Measurements from ENCODE around the gene RYR1.
"Not testable (repeated sequence)": the region's sequence is repeated elsewhere in the genome, so short reads cannot be mapped to it uniquely, and the experiment has no call there.

RYR1 gene

DNA sequence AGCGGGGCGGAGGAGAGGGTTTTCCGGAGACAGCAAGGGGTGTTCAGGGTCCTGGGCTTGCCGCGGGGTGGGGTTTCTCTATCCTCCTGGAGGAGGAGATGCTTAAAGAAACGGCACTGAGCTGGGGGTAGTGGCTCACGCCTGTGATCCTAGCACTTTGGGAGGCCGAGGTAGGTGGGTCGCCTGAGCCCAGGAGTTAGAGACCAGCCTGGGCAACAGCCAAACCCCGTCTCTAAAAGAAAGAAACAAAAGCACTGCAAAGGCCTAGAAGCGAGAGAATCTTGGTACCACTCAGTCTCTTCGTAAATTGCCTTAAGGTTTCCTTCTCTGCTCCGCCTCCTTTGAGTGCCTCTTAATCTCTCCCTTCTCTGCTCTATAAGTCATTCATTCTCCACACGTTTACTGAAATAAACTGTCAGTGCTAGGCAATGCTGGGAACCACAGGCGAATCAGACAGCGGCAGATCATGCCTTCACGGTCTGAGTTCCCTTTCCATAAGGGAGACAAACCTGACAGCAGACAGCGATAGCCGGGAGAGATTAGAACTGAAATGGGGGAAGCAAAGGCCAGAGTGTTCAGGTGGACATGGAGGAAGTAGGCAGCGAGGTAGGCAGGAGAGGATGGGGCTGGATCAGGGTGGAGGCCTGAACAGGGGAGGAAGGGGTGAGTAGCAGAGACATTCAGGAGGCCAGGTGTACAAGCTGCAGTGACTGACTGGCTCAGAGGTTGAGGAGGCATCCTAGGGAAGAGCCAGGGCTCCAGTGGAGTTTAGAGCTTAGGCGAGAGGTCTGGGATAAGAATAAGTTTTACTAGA lies 186.1 kb downstream of the RYR1 start:
- DNase-seq = no peak
- TF ChIP-seq, protein P1, sequence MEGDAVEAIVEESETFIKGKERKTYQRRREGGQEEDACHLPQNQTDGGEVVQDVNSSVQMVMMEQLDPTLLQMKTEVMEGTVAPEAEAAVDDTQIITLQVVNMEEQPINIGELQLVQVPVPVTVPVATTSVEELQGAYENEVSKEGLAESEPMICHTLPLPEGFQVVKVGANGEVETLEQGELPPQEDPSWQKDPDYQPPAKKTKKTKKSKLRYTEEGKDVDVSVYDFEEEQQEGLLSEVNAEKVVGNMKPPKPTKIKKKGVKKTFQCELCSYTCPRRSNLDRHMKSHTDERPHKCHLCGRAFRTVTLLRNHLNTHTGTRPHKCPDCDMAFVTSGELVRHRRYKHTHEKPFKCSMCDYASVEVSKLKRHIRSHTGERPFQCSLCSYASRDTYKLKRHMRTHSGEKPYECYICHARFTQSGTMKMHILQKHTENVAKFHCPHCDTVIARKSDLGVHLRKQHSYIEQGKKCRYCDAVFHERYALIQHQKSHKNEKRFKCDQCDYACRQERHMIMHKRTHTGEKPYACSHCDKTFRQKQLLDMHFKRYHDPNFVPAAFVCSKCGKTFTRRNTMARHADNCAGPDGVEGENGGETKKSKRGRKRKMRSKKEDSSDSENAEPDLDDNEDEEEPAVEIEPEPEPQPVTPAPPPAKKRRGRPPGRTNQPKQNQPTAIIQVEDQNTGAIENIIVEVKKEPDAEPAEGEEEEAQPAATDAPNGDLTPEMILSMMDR (IDR thresholded peaks at IDR 0.05; ENCODE audit: low read depth, low read length, missing control alignments) = no peak
- no peaks in the 10 kb centered on the region for H3K27me3 ChIP-seq (replicated peaks)
- in situ Hi-C loops (cut with HindIII; ENCODE audit: low pct_ligation_motif_present, low sequenced_read_pairs) = no loop called here
- peak overlapping the region; percentile 64 for H3K27ac ChIP-seq
- H3K36me3 ChIP-seq (replicated peaks) = peaks cover 29% of the 10 kb centered on the region
- H3K4me3 ChIP-seq (ENCODE audit: low read depth, low read length) = peak overlapping the region; percentile 99

DNA sequence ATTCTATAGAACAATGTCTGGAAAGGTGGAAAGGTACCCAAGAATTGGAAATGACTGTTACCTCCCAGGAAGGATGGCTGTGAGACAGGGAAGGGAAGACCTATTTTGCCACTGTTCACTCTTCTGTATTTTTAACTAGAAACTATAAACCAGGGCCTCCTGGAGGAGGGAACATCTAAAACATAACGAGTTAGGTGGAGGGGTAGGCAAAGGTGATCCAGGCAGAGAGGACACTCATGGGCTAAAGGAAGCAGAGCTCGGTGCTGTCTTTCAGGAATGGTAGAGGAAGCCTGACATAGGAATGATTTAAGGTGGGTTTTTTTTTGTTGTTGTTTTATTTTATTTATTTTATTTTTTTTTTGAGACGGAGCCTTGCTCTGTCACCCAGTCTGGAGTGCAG lies 191.3 kb downstream of the RYR1 start:
- no peak overlapping the region for H3K27ac ChIP-seq
- TF ChIP-seq, protein P1 (IDR thresholded peaks at IDR 0.05; ENCODE audit: low read depth, low read length, missing control alignments) = no peak
- DNase-seq = no peak
- peaks cover 70% of the 10 kb centered on the region for H3K36me3 ChIP-seq (replicated peaks)
- in situ Hi-C loops (cut with HindIII; ENCODE audit: low pct_ligation_motif_present, low sequenced_read_pairs) = no loop called here
- no peak overlapping the region for H3K4me3 ChIP-seq (ENCODE audit: low read depth, low read length)
- no peaks in the 10 kb centered on the region for H3K27me3 ChIP-seq (replicated peaks)

DNA sequence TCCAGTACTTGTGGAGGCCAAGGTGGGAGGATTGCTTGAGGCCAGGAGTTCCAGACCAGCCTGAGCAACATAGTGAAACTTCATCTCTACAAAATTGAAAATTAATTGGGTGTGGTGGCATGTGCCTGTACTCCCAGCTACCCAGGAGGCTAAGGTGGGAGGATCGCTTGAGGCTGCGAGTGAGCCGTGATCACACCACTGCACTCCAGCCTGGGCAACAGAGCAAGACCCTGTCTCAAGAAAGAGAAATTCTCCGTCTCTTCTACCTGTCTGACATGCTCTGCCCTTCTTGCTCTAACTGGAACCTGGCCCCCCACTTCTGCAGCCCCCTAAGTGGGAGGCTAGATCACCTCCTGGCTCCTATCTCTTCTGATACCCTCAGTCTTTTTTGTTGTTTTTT lies 192.9 kb downstream of the RYR1 start:
- Histone ChIP-seq H3K4me3 (ENCODE audit: low read depth, low read length) (no peak overlapping the region), H3K27ac (no peak overlapping the region), H3K27me3 (replicated peaks) (no peaks in the 10 kb centered on the region), H3K36me3 (replicated peaks) (peaks cover 75% of the 10 kb centered on the region)
- in situ Hi-C loops (cut with HindIII; ENCODE audit: low pct_ligation_motif_present, low sequenced_read_pairs) = no loop called here
- no peak for DNase-seq
- TF ChIP-seq, protein P1 (IDR thresholded peaks at IDR 0.05; ENCODE audit: low read depth, low read length, missing control alignments) = no peak

DNA sequence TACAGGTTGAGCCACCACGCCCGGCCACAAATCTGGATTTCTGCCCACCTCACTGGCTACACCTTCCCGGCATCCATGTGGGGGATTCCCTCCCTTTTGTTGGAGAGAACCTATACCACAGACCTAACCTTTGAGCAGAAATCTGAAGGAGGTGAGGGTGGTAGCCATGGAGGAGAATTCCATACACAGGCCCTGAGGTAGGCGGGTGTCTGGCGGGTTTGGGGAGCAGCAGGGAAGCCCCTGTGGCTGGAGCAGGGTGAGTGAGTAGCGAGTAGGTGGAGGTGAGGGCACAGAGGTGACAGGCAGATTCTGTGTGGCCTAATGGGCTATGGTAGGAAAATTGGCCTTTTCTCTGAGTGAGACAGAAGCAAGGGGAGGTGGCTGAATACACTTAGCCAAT lies 196.1 kb downstream of the RYR1 start:
- TF ChIP-seq, protein P1 (IDR thresholded peaks at IDR 0.05; ENCODE audit: low read depth, low read length, missing control alignments) = no peak
- H3K27me3 ChIP-seq (replicated peaks) = no peaks in the 10 kb centered on the region
- no peak overlapping the region for H3K4me3 ChIP-seq (ENCODE audit: low read depth, low read length)
- H3K36me3 ChIP-seq (replicated peaks) = peaks cover 65% of the 10 kb centered on the region
- no peak overlapping the region for H3K27ac ChIP-seq
- in situ Hi-C loops (cut with HindIII; ENCODE audit: low pct_ligation_motif_present, low sequenced_read_pairs) = no loop called here
- DNase-seq = no peak

DNA sequence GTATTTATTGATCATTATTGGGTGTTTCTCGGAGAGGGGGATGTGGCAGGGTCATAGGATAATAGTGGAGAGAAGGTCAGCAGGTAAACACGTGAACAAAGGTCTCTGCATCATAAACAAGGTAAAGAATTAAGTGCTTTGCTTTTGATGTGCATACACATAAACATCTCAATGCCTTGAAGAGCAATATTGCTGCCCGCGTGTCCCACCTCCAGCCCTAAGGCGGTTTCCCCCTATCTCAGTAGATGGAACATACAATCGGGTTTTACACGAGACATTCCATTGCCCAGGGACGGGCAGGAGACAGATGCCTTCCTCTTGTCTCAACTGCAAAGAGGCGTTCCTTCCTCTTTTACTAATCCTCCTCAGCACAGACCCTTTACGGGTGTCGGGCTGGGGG lies 197.8 kb downstream of the RYR1 start:
- H3K27ac ChIP-seq; DNase-seq; H3K4me3 ChIP-seq (ENCODE audit: low read depth, low read length); H3K27me3 ChIP-seq (replicated peaks); in situ Hi-C loops (cut with HindIII; ENCODE audit: low pct_ligation_motif_present, low sequenced_read_pairs): not testable (repeated sequence)
- H3K36me3 ChIP-seq (replicated peaks) = peaks cover 63% of the 10 kb centered on the region

DNA sequence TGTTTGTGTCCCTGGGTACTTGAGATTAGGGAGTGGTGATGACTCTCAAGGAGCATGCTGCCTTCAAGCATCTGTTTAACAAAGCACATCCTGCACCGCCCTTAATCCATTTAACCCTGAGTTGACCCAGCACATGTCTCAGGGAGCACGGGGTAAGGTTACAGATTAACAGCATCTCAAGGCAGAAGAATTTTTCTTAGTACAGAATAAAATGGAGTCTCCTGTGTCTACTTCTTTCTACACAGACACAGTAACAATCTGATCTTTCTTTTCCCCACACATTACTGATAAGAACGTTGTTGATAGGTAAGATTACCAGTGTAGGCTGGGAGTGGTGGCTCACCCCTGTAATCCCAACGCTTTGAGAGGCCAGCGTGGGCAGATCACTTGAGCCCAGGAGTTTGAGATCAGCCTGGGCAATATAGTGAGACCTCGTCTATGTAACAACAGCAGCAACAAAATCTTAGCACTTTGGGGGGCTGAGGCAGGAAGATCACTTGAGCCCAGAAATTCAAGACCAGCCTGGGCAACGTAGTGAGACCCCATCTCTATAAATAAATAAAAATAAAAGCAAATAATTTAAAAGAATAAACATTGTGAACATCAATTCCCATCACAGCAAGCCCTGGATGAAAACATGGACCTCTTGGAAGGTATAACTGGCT lies 198.5 kb downstream of the RYR1 start:
- peaks cover 58% of the 10 kb centered on the region for H3K36me3 ChIP-seq (replicated peaks)
- H3K27ac ChIP-seq; DNase-seq; H3K4me3 ChIP-seq (ENCODE audit: low read depth, low read length); H3K27me3 ChIP-seq (replicated peaks); in situ Hi-C loops (cut with HindIII; ENCODE audit: low pct_ligation_motif_present, low sequenced_read_pairs): not testable (repeated sequence)

Data from brain microvascular endothelial cell (primary cell).